GM11168 (cell line): ENCODE data around the gene TEC.
"Not testable (repeated sequence)": the region's sequence is repeated elsewhere in the genome, so short reads cannot be mapped to it uniquely, and the experiment has no call there.

Experiments used
- in situ Hi-C: fragments of 300-500 bp; cut with MboI; formaldehyde crosslinking; loops from one replicate; pipeline ENCODE4 v1.12.0; 2022; ENCODE audit warnings: low sequenced_read_pairs; ENCODE audit not compliant: unreplicated experiment

The TEC gene

GRCh38 chr4:48268956-48269860 is at the start of gene TEC:
TSS of gene TEC (minus strand) at chr4:48269838. CDS start at chr4:48228614, 41,224 bp downstream.
- in situ Hi-C loops: no loop called here

GRCh38 chr4:48315728-48316630 is 46.3 kb upstream of the TEC start:
- in situ Hi-C loops: no loop called here

DNA sequence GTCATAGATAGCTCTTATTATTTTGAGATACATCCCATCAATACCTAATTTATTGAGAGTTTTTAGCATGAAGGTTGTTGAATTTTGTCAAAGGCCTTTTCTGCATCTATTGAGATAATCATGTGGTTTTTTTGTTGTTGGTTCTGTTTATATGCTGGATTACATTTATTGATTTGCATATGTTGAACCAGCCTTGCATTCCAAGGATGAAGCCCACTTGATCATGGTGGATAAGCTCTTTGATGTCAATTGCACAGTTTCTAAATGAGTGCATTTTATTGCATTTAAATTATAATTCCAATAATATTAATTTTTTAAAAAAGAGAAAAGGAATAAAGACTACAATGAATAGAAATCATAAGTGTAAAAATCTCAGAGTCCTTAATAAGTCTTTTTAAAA is 45.1 kb upstream of the TEC start:
- in situ Hi-C loops: not testable (repeated sequence)

DNA sequence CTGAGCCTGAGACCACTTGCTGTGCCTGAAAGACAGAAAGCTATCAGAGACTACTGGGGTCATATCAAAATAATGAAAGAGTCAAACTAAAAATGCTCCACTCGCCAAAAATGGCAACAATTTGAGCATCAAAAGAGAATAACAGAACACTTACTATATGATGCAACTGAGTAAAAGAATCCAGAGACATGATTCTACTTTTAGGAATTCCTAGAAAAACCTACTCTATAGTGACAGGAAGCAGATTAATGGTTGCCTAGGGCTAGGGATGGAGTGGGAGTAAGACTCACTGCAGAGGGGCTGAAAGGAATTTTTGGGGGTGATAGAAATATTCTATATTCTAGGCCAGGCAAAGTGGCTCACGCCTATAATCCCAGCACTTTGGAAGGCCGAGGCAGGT is 42.3 kb upstream of the TEC start:
- in situ Hi-C loops: no loop called here

GRCh38 chr4:48308901-48309300 is 39.3 kb upstream of the TEC start:
- in situ Hi-C loops: no loop called here

GRCh38 chr4:48307528-48307927 is 37.9 kb upstream of the TEC start:
- in situ Hi-C loops: no loop called here

- in situ Hi-C loops: no loop called here
These were observed 35.9 kb upstream of the TEC start for GRCh38 chr4:48305508-48305907.

- in situ Hi-C loops: no loop called here
These were observed 30.4 kb upstream of the TEC start for GRCh38 chr4:48300004-48300403.

DNA sequence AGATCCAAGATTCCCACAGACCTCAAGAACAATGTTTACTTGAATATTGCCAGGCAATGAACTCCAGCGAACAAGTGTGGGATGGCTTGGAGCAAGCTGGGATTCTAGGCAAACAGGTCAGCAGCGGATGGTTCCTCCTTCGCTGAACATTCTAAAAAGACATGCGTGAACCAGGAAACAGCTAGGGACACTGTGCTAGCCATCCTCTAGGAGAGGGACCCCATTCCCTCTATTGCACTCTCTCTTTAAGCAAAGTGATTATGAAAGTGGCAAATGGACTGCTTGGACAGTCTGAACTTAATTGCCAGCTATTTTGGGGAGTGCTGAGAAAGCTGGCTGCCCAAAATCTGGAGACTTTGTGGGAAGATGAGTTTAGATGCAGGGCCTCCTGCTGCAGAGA is 29.9 kb upstream of the TEC start:
- in situ Hi-C loops: no loop called here

DNA sequence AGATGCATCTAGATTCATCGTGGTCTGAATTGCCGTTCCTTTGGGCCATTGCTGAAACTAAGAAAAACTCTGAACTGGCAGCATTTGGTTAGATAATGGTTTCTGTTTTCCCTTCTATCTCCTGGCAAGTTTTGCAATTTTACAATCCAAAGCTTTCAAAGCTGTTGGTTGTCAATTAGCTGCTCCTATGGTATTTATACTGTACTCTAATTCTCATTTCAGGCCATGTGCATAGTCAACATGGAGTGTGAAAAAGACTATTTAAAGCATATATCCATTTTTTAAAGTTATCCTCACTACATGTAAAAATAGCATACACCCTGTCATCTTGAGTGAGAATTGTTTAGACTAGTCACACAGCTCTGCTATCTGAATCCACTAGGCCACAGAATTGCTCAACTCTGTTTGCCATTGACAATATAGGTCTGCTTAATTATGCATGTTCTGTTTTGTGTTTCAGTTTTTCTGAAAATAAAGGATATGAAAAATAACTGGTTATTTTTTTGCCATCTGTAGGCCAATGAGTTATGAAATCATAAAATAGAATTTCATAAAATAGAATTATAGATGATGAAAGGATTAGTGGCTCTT is 27.7 kb upstream of the TEC start:
- in situ Hi-C loops: no loop called here

GRCh38 chr4:48296365-48296764 is 26.7 kb upstream of the TEC start:
- in situ Hi-C loops: no loop called here

DNA sequence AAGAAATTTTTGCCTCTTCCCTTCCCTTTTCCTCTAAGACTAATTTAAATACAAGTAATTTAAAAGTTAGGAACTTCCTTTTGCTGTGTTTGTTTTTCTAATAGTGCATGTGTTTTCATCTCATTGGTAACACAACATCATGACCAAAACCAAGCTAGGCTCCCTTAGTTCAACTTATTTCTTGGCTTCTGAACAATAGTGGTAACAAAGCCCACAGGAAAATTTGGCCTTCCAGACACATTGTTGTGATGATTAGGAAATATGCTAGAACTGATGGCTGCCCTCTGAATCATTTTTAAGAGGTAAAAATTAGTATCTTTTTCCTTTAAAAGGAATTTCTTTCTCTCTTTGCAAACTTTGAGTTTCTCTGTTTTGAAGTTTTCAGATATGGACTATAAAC is 25.5 kb upstream of the TEC start:
- in situ Hi-C loops: no loop called here

DNA sequence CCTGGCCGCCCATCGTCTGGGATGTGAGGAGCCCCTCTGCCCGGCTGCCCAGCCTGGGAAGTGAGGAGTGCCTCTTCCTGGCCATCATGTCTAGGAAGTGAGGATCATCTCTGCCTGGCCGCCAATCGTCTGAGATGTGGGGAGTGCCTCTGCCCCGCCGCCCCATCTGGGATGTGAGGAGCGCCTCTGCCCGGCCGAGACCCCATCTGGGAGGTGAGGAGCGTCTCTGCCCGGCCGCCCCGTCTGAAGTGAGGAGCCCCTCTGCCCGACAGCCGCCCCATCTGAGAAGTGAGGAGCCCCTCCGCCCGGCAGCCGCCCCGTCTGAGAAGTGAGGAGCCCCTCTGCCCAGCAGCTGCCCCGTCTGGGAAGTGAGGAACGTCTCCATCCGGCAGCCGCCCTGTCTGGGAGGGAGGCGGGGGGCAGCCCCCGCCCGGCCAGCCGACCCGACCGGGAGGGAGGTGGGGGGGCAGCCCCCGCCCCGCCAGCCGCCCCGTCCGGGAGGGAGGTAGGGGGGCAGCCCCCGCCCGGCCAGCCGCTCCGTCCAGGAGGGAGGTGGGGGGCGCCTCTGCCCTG is 22.7 kb upstream of the TEC start:
- in situ Hi-C loops: not testable (repeated sequence)

DNA sequence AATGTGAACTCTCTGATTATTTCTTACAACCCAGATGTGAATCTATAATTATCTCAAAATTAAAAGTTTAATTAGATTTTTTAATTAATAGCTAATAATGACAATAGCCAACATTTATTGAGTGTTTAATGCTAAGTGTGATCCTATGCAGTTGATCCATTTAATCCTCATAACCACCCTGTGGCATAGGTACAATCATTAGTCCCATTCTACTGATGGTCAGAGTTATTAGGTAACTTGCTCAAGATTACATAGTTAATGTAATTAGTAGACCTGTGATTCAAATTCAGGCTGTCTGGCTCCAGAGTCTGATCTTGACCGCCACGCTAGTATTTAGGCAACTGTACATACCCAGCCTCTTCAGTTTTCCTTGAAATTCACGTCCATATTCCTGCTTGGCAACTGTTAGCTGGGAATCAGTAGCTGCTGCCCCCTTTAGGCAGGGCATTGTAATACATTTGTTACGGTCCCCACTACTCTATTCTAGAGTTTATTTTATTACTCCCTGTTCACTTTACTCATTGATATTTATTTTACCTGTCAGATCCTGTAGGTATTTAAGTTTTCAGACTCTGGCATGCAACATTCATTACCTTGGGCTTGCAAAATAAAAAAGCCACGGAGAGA is 20.6 kb upstream of the TEC start:
- in situ Hi-C loops: no loop called here

- in situ Hi-C loops: not testable (repeated sequence)
These were observed 16.4 kb upstream of the TEC start for GRCh38 chr4:48286060-48286459.

GRCh38 chr4:48285640-48286039 is 16.0 kb upstream of the TEC start:
- in situ Hi-C loops: not testable (repeated sequence)

GRCh38 chr4:48275686-48276085 is 6.0 kb upstream of the TEC start:
- in situ Hi-C loops: loop anchor here (10.0 kb wide), 1 partner anchor 161 kb away; no protein-coding TSS in a partner anchor

DNA sequence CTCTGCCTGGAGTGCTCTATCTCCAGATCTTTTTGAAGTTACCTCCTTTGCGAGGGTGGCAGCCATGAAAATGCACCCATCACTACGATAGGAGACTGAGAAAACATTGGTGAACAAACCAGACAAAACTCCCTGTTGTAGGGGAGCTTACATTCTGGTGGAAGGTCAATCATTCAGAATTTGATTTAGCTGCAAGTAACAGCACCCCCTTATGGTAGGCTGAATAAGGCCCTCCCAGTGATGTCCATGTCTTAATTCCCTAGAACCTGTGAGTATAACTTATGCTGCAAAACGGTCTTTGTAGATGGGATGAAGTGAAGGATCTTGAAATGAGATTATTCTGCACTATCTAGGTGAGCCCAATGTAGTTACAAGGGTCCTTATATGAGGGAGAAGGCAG is 5.6 kb upstream of the TEC start:
- in situ Hi-C loops: loop anchor here (10.0 kb wide), 1 partner anchor 160 kb away; no protein-coding TSS in a partner anchor

DNA sequence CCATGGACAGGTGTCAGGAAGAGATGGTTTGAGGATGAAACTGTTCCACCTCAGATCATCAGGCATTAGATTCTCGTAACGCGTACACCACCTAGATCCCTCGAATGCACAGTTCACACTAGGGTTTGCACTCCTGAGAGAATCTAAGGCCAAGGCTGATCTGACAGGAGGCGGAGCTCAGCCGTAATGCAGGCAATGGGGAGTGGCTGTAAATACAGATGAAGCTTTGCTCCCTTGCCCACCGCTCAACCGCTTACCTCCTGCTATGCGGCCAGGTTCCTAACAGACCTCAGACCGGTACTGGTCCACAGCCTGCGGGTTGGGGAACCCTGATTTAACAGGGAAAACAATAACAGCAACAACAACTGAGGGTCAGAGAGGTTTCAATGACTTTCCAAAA is 2.0 kb upstream of the TEC start:
- in situ Hi-C loops: loop anchor here (10.0 kb wide), 1 partner anchor 157 kb away; no protein-coding TSS in a partner anchor
